WTC11 (cell line): Measurements from ENCODE around the gene SYNM.

ENCODE experiments used
- ATF3 ChIP-seq: sonication (generic); formaldehyde crosslinking; conservative IDR thresholded peaks from 2 replicates; pipeline ENCODE4 v1.8.1; 2022; ENCODE audit warnings: mild to moderate bottlenecking, missing genetic modification reagents
- ATF6 ChIP-seq: sonication (generic); formaldehyde crosslinking; IDR thresholded peaks from 2 replicates; pipeline ENCODE4 v1.8.1; 2023; ENCODE audit warnings: mild to moderate bottlenecking, missing genetic modification reagents
- CREB1 ChIP-seq: sonication (generic); formaldehyde crosslinking; IDR thresholded peaks from 2 replicates; pipeline ENCODE4 v1.8.0; 2023; ENCODE audit warnings: mild to moderate bottlenecking, missing genetic modification reagents
- CTCF ChIP-seq: fragments of 200-600 bp; IDR thresholded peaks from 2 replicates; pipeline ENCODE4 v1.8.0; 2022; ENCODE audit warnings: antibody characterized with exemption
- E2F4 ChIP-seq: sonication (generic); formaldehyde crosslinking; IDR thresholded peaks from 2 replicates; pipeline ENCODE4 v1.8.1; 2022; ENCODE audit warnings: low read depth, mild to moderate bottlenecking, moderate library complexity, missing genetic modification reagents, borderline replicate concordance
- ESRRA ChIP-seq: sonication (generic); formaldehyde crosslinking; IDR thresholded peaks from 2 replicates; pipeline ENCODE4 v1.8.1; 2022; ENCODE audit warnings: mild to moderate bottlenecking, missing genetic modification reagents, borderline replicate concordance
- MAX ChIP-seq: sonication (generic); formaldehyde crosslinking; IDR thresholded peaks from 2 replicates; pipeline ENCODE4 v1.8.0; 2022; ENCODE audit warnings: mild to moderate bottlenecking, missing genetic modification reagents
- NR1H2 ChIP-seq: sonication (generic); formaldehyde crosslinking; IDR thresholded peaks from 2 replicates; pipeline ENCODE4 v1.9.0; 2021; ENCODE audit warnings: mild to moderate bottlenecking, moderate library complexity, missing genetic modification reagents
- ZNF138 ChIP-seq: sonication (generic); formaldehyde crosslinking; conservative IDR thresholded peaks from 2 replicates; pipeline ENCODE4 v1.8.1; 2022; ENCODE audit warnings: mild to moderate bottlenecking, moderate library complexity, missing genetic modification reagents
- ZNF281 ChIP-seq: sonication (generic); formaldehyde crosslinking; IDR thresholded peaks from 2 replicates; pipeline ENCODE4 v1.8.0; 2023; ENCODE audit warnings: mild to moderate bottlenecking, missing genetic modification reagents

- TF ChIP-seq MAX (CRISPR knock-in tag), result no peak
- TF ChIP-seq ZNF138 (CRISPR knock-in tag), result no peak
- TF ChIP-seq CREB1 (CRISPR knock-in tag), result no peak
- TF ChIP-seq ATF3 (CRISPR knock-in tag), result no peak
- TF ChIP-seq CTCF, result no peak
- TF ChIP-seq E2F4 (CRISPR knock-in tag), result no peak
- TF ChIP-seq ZNF281 (CRISPR knock-in tag), result no peak
- no peak for TF ChIP-seq ESRRA (CRISPR knock-in tag)
- no peak for TF ChIP-seq NR1H2
- no peak for TF ChIP-seq ATF6
These were observed 26.0 kb downstream of the SYNM start for GRCh38 chr15:99130765-99131440.
